CD8-positive, alpha-beta memory T cell (primary cell): ENCODE measurements around the gene RALGPS2. TPM values are rescaled to one million over a fixed set of nuclear protein-coding genes. Genes with fewer than 3 reads are reported as not detected.

Experiments
- CTCF ChIA-PET: fragments of 350-600 bp; sonication (Branson Sonifier 250); formaldehyde crosslinking; loops from one replicate; lab custom pipeline; 2021; ENCODE audit warnings: antibody characterized with exemption; lab: Charles Lee
- POLR2A ChIA-PET: fragments of 350-600 bp; sonication (Branson Sonifier 250); formaldehyde crosslinking; loops from one replicate; lab custom pipeline; 2021; ENCODE audit warnings: antibody characterized with exemption; lab: Charles Lee
- DNase-seq, 5 donors: peaks; one replicate each; pipeline versions ENCODE4 v3.0.0 to v3.0.0-alpha.2; 2020 to 2022; ENCODE audit warnings: mixed read lengths in 1 of 5
- H3K27ac ChIP-seq: one replicate; pipeline ENCODE4 v1.7.0; 2013; ENCODE audit warnings: low read depth, mild to moderate bottlenecking, low read length, moderate library complexity
- H3K27me3 ChIP-seq: 2 replicates; pipeline ENCODE4 v1.7.0; 2013; ENCODE audit warnings: low read length, mild to moderate bottlenecking; ENCODE audit not compliant: insufficient read depth, poor library complexity, severe bottlenecking
- H3K36me3 ChIP-seq: 2 replicates; pipeline ENCODE4 v1.7.0; 2013; ENCODE audit warnings: mild to moderate bottlenecking, low read length, moderate library complexity; ENCODE audit not compliant: insufficient read depth
- H3K4me1 ChIP-seq: 2 replicates; pipeline ENCODE4 v1.7.0; 2013; ENCODE audit warnings: mild to moderate bottlenecking, low read length, moderate library complexity; ENCODE audit not compliant: insufficient read depth
- H3K4me3 ChIP-seq: 2 replicates; pipeline ENCODE4 v1.7.0; 2013; ENCODE audit warnings: mild to moderate bottlenecking, low read length
- H3K9me3 ChIP-seq: 2 replicates; pipeline ENCODE4 v1.7.0; 2013; ENCODE audit warnings: mild to moderate bottlenecking, low read length
- H3K27ac Mint-ChIP-seq, 8 donors: one replicate each; pipeline ENCODE4 v1.8.0; 2020 to 2021; ENCODE audit warnings: mixed read lengths in 8 of 8, mild to moderate bottlenecking in 6 of 8, inconsistent platforms in 3 of 8, moderate library complexity in 3 of 8
- H3K27me3 Mint-ChIP-seq, 2 donors: one replicate each; pipeline ENCODE4 v1.8.0; 2020 to 2021; ENCODE audit warnings: mixed read lengths in 2 of 2, mild to moderate bottlenecking in 1 of 2, moderate library complexity in 1 of 2
- H3K36me3 Mint-ChIP-seq, 3 donors: one replicate each; pipeline ENCODE4 v1.8.0; 2020 to 2021; ENCODE audit warnings: mixed read lengths in 3 of 3, inconsistent platforms in 1 of 3, mild to moderate bottlenecking in 1 of 3
- H3K4me1 Mint-ChIP-seq, 3 donors: one replicate each; pipeline ENCODE4 v1.8.0; 2020 to 2021; ENCODE audit warnings: mixed read lengths in 3 of 3, inconsistent platforms in 1 of 3, mild to moderate bottlenecking in 1 of 3
- H3K4me3 Mint-ChIP-seq, 7 donors: one replicate each; pipeline ENCODE4 v1.8.0; 2020 to 2021; ENCODE audit warnings: mixed read lengths in 7 of 7, mild to moderate bottlenecking in 6 of 7, moderate library complexity in 4 of 7, inconsistent platforms in 2 of 7
- H3K9me3 Mint-ChIP-seq, 5 donors: one replicate each; pipeline ENCODE4 v1.8.0; 2020 to 2022; ENCODE audit warnings: mixed read lengths in 5 of 5, mild to moderate bottlenecking in 3 of 5, moderate library complexity in 2 of 5, inconsistent platforms in 1 of 5
- polyA plus RNA-seq: library from polyadenylated mRNA; unstranded; fragments of 300-500 nt; fragmentation: Illumina TruSeq; gene quantifications from one replicate; pipeline ENCODE4 v1.2.3, GENCODE V29; 2021
- total RNA-seq, 2 experiments: library from RNA; stranded (reverse); gene quantifications; one replicate each; pipeline ENCODE4 v1.2.3, GENCODE V29; 2021

The RALGPS2 gene
- total and polyA plus RNA-seq, 3 experiments from 2014 or later, result 1.8 to 4.1 (median 2.1) TPM

DNA sequence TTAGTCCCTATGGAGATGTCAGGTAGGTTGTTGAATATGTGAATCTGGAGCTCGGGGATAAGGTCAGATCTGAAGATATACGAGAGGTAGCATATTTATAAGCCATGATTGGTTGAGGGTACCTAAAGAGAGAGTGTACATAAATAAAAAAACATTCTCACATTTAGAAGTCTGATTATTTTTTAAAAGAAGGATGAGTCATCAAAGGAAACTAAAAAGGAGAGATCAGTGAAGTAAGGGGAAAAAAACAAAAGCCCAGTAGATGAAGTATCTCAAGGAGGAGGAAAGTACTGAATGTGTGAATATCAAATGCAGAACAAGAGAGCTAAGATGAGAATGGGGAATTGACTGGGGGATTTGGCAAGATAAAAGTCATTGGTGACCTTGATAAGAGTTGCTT, 161.5 kb downstream of the RALGPS2 start:
- Mint-ChIP-seq H3K4me1 (no peaks in the 10 kb centered on the region), H3K9me3 (no peaks in the 10 kb centered on the region), H3K36me3 (peaks cover 0 to 2% (median 0%) of the 10 kb centered on the region in 3 donors), H3K4me3 (no peak overlapping the region), H3K27me3 (no peaks in the 10 kb centered on the region), H3K27ac (peak overlapping the region in 1 of 8 donors; percentile 51)
- Histone ChIP-seq H3K9me3 (no peaks in the 10 kb centered on the region), H3K4me1 (no peaks in the 10 kb centered on the region), H3K36me3 (no peaks in the 10 kb centered on the region), H3K4me3 (no peak overlapping the region), H3K27ac (no peak overlapping the region), H3K27me3 (no peaks in the 10 kb centered on the region)
- no peak for DNase-seq
- POLR2A ChIA-PET, result interaction anchor here (0.5 kb wide), 1 partner anchor 231 kb away, joined by 3 read pairs; no protein-coding TSS in a partner anchor
- CTCF ChIA-PET, result interaction anchor here (1.5 kb wide), 1 partner anchor 24 kb away, joined by 3 read pairs; no protein-coding TSS in a partner anchor

DNA sequence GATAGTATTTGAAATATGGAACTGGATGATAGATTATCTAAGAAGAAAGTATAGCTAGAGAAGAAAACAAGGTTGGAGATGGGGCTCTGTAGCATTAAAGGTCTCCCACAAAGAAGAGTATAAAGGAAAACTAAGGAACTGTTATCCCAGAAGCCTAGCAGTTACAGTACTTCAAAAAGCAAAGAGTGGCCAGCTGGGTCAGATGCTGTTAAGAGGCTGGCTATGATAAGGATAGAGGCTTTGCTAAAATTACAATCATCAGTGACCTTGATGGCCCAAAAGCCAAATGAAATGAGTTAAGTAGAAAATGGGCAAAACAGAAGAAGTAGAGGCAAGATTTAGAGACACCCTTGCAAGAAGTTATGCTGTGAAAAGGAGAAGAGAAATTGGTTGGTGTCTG, 170.9 kb downstream of the RALGPS2 start:
- Histone ChIP-seq H3K36me3 (no peaks in the 10 kb centered on the region), H3K27me3 (no peaks in the 10 kb centered on the region), H3K27ac (no peak overlapping the region), H3K9me3 (no peaks in the 10 kb centered on the region), H3K4me1 (no peaks in the 10 kb centered on the region), H3K4me3 (no peak overlapping the region)
- CTCF ChIA-PET, result no interaction called here
- DNase-seq, result no peak
- peak overlapping the region in 1 of 8 donors; percentile 31 for H3K27ac Mint-ChIP-seq
- no peak overlapping the region for H3K4me3 Mint-ChIP-seq
- H3K36me3 Mint-ChIP-seq, result peaks cover 6 to 20% (median 8%) of the 10 kb centered on the region in 3 donors
- peaks cover 0 to 5% (median 2%) of the 10 kb centered on the region in 5 donors for H3K9me3 Mint-ChIP-seq
- H3K4me1 Mint-ChIP-seq, result peaks cover 3 to 9% (median 4%) of the 10 kb centered on the region in 3 donors
- H3K27me3 Mint-ChIP-seq, result peaks cover 0 to 2% of the 10 kb centered on the region in 2 donors
- POLR2A ChIA-PET, result no interaction called here

- H3K27ac ChIP-seq, result no peak overlapping the region
- H3K9me3 ChIP-seq, result no peaks in the 10 kb centered on the region
- H3K36me3 ChIP-seq, result no peaks in the 10 kb centered on the region
- CTCF ChIA-PET, result no interaction called here
- H3K9me3 Mint-ChIP-seq, result peaks cover 0 to 5% (median 2%) of the 10 kb centered on the region in 5 donors
- H3K4me3 Mint-ChIP-seq, result no peak overlapping the region
- no peak overlapping the region for H3K4me3 ChIP-seq
- peaks cover 0 to 2% of the 10 kb centered on the region in 2 donors for H3K27me3 Mint-ChIP-seq
- H3K4me1 Mint-ChIP-seq, result peaks cover 3 to 9% (median 4%) of the 10 kb centered on the region in 3 donors
- no peak overlapping the region for H3K27ac Mint-ChIP-seq
- POLR2A ChIA-PET, result no interaction called here
- H3K36me3 Mint-ChIP-seq, result peaks cover 8 to 26% (median 10%) of the 10 kb centered on the region in 3 donors
- no peaks in the 10 kb centered on the region for H3K4me1 ChIP-seq
- H3K27me3 ChIP-seq, result no peaks in the 10 kb centered on the region
- no peak for DNase-seq
These were observed 173.4 kb downstream of the RALGPS2 start for GRCh38 chr1:178898401-178898800.

DNA sequence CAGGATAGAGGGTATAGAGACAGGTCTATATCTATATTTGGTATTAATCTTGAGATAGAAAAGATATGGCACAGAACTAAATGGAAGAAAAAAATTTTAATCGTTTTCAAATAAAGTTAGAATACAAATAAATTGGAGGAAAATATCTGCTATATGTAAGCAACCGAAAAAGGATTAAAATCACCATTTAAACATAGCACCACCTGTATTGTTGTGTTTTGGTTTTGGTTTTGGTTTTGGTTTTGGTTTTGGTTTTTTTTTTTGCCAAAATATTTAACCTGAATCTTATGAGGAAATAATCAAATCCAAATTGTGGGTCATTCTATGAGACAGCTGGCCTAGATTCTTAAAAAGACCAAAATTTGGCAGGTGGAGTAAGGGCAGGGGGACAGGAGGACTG, 174.4 kb downstream of the RALGPS2 start:
- ChIA-PET POLR2A (no interaction called here), CTCF (no interaction called here)
- Mint-ChIP-seq H3K27me3 (peaks cover 0 to 2% of the 10 kb centered on the region in 2 donors), H3K4me1 (peaks cover 3 to 9% (median 4%) of the 10 kb centered on the region in 3 donors), H3K9me3 (peaks cover 0 to 5% (median 2%) of the 10 kb centered on the region in 5 donors), H3K36me3 (peaks cover 5 to 32% (median 10%) of the 10 kb centered on the region in 3 donors), H3K27ac (peak overlapping the region in 1 of 8 donors; percentile 42), H3K4me3 (peak overlapping the region in 2 of 7 donors; percentile 27 to 31)
- Histone ChIP-seq H3K9me3 (no peaks in the 10 kb centered on the region), H3K27ac (no peak overlapping the region), H3K27me3 (no peaks in the 10 kb centered on the region), H3K4me1 (no peaks in the 10 kb centered on the region), H3K36me3 (no peaks in the 10 kb centered on the region), H3K4me3 (no peak overlapping the region)
- DNase-seq, result no peak

DNA sequence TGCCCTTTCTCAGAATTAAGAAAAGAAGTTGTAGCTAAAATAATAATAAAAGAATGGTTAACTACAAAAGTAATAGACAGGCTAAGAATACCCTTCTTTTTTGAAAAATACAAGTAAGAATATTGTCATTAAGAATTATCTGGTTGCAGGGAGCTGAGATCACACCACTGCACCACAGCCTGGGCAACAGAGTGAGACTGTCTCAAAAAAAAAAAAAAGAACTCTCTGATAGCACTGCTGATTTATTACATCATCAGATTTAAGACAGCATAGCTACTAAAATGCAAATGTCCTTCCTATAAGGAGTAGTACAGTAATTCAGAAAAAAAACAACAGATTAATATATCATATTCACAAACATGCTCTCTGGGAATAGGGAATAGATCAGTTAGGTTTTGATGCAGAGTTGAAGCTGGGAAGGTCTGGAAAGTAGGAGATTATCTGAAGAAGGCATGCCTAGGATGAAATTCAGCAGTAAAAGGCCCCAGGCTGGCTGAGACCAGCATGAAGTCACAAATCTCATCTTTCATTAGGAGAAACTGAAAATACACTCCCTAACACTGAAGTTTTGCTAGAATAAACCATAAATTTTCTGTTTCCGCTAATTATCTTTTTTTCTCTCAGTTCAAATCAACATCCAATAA, 176.6 kb downstream of the RALGPS2 start:
- ChIA-PET CTCF (no interaction called here), POLR2A (no interaction called here)
- H3K9me3 ChIP-seq, result no peaks in the 10 kb centered on the region
- H3K27me3 ChIP-seq, result no peaks in the 10 kb centered on the region
- H3K27ac ChIP-seq, result no peak overlapping the region
- Mint-ChIP-seq H3K27ac (no peak overlapping the region), H3K4me3 (no peak overlapping the region), H3K27me3 (peaks cover 0 to 2% of the 10 kb centered on the region in 2 donors), H3K4me1 (peaks cover 3 to 9% (median 4%) of the 10 kb centered on the region in 3 donors), H3K9me3 (no peaks in the 10 kb centered on the region), H3K36me3 (peaks cover 2 to 24% (median 3%) of the 10 kb centered on the region in 3 donors)
- DNase-seq, result no peak
- H3K36me3 ChIP-seq, result no peaks in the 10 kb centered on the region
- H3K4me1 ChIP-seq, result no peaks in the 10 kb centered on the region
- H3K4me3 ChIP-seq, result no peak overlapping the region

DNA sequence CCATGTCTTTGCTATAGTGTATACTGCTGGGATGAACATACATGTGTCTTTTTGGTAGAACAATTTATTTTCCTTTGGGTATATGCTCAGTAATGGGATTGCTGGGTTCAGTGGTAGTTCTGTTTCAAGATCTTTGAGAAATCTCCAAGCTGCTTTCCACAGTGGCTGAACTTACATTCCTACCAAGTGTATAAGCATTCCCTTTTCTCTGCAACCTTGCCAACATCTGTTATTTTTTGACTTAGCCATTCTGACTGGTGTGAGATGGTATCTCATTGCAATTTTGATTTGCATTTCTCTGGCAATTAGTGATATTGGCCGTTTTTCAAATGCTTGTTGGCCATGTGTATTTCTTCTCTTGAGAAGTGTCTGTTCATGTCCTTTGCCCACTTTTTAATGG, 183.3 kb downstream of the RALGPS2 start:
- H3K4me3 Mint-ChIP-seq, result no peak overlapping the region
- H3K9me3 Mint-ChIP-seq, result no peaks in the 10 kb centered on the region
- POLR2A ChIA-PET, result no interaction called here
- H3K27me3 Mint-ChIP-seq, result peaks cover 0 to 3% of the 10 kb centered on the region in 2 donors
- no peak overlapping the region for H3K27ac Mint-ChIP-seq
- CTCF ChIA-PET, result no interaction called here
- Histone ChIP-seq H3K4me1 (no peaks in the 10 kb centered on the region), H3K27ac (no peak overlapping the region), H3K36me3 (no peaks in the 10 kb centered on the region), H3K9me3 (no peaks in the 10 kb centered on the region), H3K27me3 (no peaks in the 10 kb centered on the region), H3K4me3 (no peak overlapping the region)
- H3K4me1 Mint-ChIP-seq, result no peaks in the 10 kb centered on the region
- peaks cover under 1 to 29% (median 8%) of the 10 kb centered on the region in 3 donors for H3K36me3 Mint-ChIP-seq
- no peak for DNase-seq

- no peaks in the 10 kb centered on the region for H3K36me3 ChIP-seq
- Mint-ChIP-seq H3K36me3 (peaks cover 0 to 21% (median 6%) of the 10 kb centered on the region in 3 donors), H3K4me1 (no peaks in the 10 kb centered on the region), H3K27ac (no peak overlapping the region), H3K9me3 (no peaks in the 10 kb centered on the region), H3K27me3 (peaks cover 0 to 3% of the 10 kb centered on the region in 2 donors), H3K4me3 (no peak overlapping the region)
- H3K9me3 ChIP-seq, result no peaks in the 10 kb centered on the region
- ChIA-PET POLR2A (no interaction called here), CTCF (no interaction called here)
- no peak overlapping the region for H3K4me3 ChIP-seq
- no peaks in the 10 kb centered on the region for H3K27me3 ChIP-seq
- DNase-seq, result no peak
- no peak overlapping the region for H3K27ac ChIP-seq
- no peaks in the 10 kb centered on the region for H3K4me1 ChIP-seq
These were observed 185.0 kb downstream of the RALGPS2 start for GRCh38 chr1:178910023-178910422.

- Histone ChIP-seq H3K4me1 (no peaks in the 10 kb centered on the region), H3K4me3 (no peak overlapping the region), H3K27me3 (no peaks in the 10 kb centered on the region), H3K9me3 (no peaks in the 10 kb centered on the region), H3K27ac (no peak overlapping the region), H3K36me3 (no peaks in the 10 kb centered on the region)
- peaks cover 3 to 24% (median 11%) of the 10 kb centered on the region in 3 donors for H3K36me3 Mint-ChIP-seq
- ChIA-PET POLR2A (interaction anchor here (0.5 kb wide), 1 partner anchor 903 kb away, joined by 3 read pairs; no protein-coding TSS in a partner anchor), CTCF (no interaction called here)
- H3K9me3 Mint-ChIP-seq, result no peaks in the 10 kb centered on the region
- no peaks in the 10 kb centered on the region for H3K4me1 Mint-ChIP-seq
- H3K27ac Mint-ChIP-seq, result no peak overlapping the region
- peaks cover 7 to 12% of the 10 kb centered on the region in 2 donors for H3K27me3 Mint-ChIP-seq
- no peak for DNase-seq
- no peak overlapping the region for H3K4me3 Mint-ChIP-seq
These were observed 187.6 kb downstream of the RALGPS2 start for GRCh38 chr1:178912597-178912996.
